Skeletal muscle tissue (tissue), 4 donors: ENCODE results near the gene UGT1A7. TPM values are rescaled to one million over a fixed set of nuclear protein-coding genes. Genes with fewer than 3 reads are reported as not detected.

Experiments used
- H3K27ac ChIP-seq: one replicate; pipeline ENCODE4 v1.7.0; 2013; ENCODE audit warnings: mild to moderate bottlenecking, low read depth, low read length, inconsistent platforms
- H3K27me3 ChIP-seq, 3 donors: one replicate each; pipeline ENCODE4 v1.7.0; 2013; ENCODE audit warnings: low read length in 3 of 3; ENCODE audit not compliant: control insufficient read depth in 3 of 3, insufficient read depth in 3 of 3
- H3K36me3 ChIP-seq, 3 donors: one replicate each; pipeline ENCODE4 v1.7.0; 2013; ENCODE audit warnings: low read length in 3 of 3; ENCODE audit not compliant: control insufficient read depth in 3 of 3, insufficient read depth in 3 of 3
- H3K4me1 ChIP-seq, 3 donors: one replicate each; pipeline ENCODE4 v1.7.0; 2013; ENCODE audit warnings: low read length in 3 of 3, mild to moderate bottlenecking in 3 of 3; ENCODE audit not compliant: control insufficient read depth in 3 of 3, insufficient read depth in 3 of 3
- H3K4me3 ChIP-seq, 3 donors: one replicate each; pipeline ENCODE4 v1.7.0; 2013; ENCODE audit warnings: low read length in 3 of 3
- H3K9ac ChIP-seq, 3 donors: one replicate each; pipeline ENCODE4 v1.7.0; 2013; ENCODE audit warnings: low read length in 3 of 3, mild to moderate bottlenecking in 3 of 3, moderate library complexity in 2 of 3, low read depth in 1 of 3
- H3K9me3 ChIP-seq, 3 donors: one replicate each; pipeline ENCODE4 v1.7.0; 2013; ENCODE audit warnings: low read length in 3 of 3; ENCODE audit not compliant: control insufficient read depth in 3 of 3
- total RNA-seq: library from RNA; depleted of rRNA; stranded (reverse); fragments of >200 nt; gene quantifications from one replicate; pipeline ENCODE4 v1.2.3, GENCODE V29; 2014
- donor health status: Osteomylitis.

UGT1A7 gene
- total RNA-seq, 1 donor from 2014 or later = not detected

- no peaks in the 10 kb centered on the region for H3K36me3 ChIP-seq
- no peaks in the 10 kb centered on the region for H3K4me1 ChIP-seq
- H3K27ac ChIP-seq = no peak overlapping the region
- H3K27me3 ChIP-seq = peaks cover 0 to 9% (median 9%) of the 10 kb centered on the region in 3 donors
- H3K4me3 ChIP-seq = no peak overlapping the region
- no peaks in the 10 kb centered on the region for H3K9me3 ChIP-seq
- no peak overlapping the region for H3K9ac ChIP-seq
Observed at GRCh38 chr2:233801357-233802131, 119.8 kb downstream of the UGT1A7 start.

- Histone ChIP-seq H3K4me3 (no peak overlapping the region), H3K9me3 (no peaks in the 10 kb centered on the region), H3K36me3 (no peaks in the 10 kb centered on the region), H3K9ac (no peak overlapping the region), H3K4me1 (no peaks in the 10 kb centered on the region), H3K27ac (no peak overlapping the region), H3K27me3 (peaks cover 0 to 10% (median 9%) of the 10 kb centered on the region in 3 donors)
Observed at GRCh38 chr2:233802132-233802815, 120.6 kb downstream of the UGT1A7 start.

- no peak overlapping the region for H3K27ac ChIP-seq
- no peaks in the 10 kb centered on the region for H3K4me1 ChIP-seq
- no peak overlapping the region for H3K9ac ChIP-seq
- H3K4me3 ChIP-seq = no peak overlapping the region
- H3K36me3 ChIP-seq = no peaks in the 10 kb centered on the region
- H3K9me3 ChIP-seq = no peaks in the 10 kb centered on the region
- H3K27me3 ChIP-seq = peaks cover 0 to 22% (median 12%) of the 10 kb centered on the region in 3 donors
Observed at GRCh38 chr2:233803292-233803911, 121.7 kb downstream of the UGT1A7 start.

- H3K4me1 ChIP-seq = no peaks in the 10 kb centered on the region
- no peak overlapping the region for H3K4me3 ChIP-seq
- H3K27ac ChIP-seq = no peak overlapping the region
- peaks cover 0 to 27% (median 13%) of the 10 kb centered on the region in 3 donors for H3K27me3 ChIP-seq
- H3K9me3 ChIP-seq = no peaks in the 10 kb centered on the region
- no peak overlapping the region for H3K9ac ChIP-seq
- H3K36me3 ChIP-seq = no peaks in the 10 kb centered on the region
Observed at GRCh38 chr2:233803994-233804393, 122.3 kb downstream of the UGT1A7 start.

- Histone ChIP-seq H3K4me1 (no peaks in the 10 kb centered on the region), H3K27me3 (peaks cover 0 to 27% (median 12%) of the 10 kb centered on the region in 3 donors), H3K9me3 (no peaks in the 10 kb centered on the region), H3K36me3 (no peaks in the 10 kb centered on the region), H3K9ac (no peak overlapping the region), H3K4me3 (no peak overlapping the region), H3K27ac (no peak overlapping the region)
Observed at GRCh38 chr2:233807215-233807865, 125.6 kb downstream of the UGT1A7 start.

GRCh38 chr2:233807966-233808935 lies 126.5 kb downstream of the UGT1A7 start:
- Histone ChIP-seq H3K4me1 (no peaks in the 10 kb centered on the region), H3K9ac (no peak overlapping the region), H3K9me3 (no peaks in the 10 kb centered on the region), H3K27me3 (peaks cover 0 to 27% (median 8%) of the 10 kb centered on the region in 3 donors), H3K27ac (no peak overlapping the region), H3K36me3 (no peaks in the 10 kb centered on the region), H3K4me3 (no peak overlapping the region)

- Histone ChIP-seq H3K9ac (no peak overlapping the region), H3K4me3 (no peak overlapping the region), H3K36me3 (no peaks in the 10 kb centered on the region), H3K4me1 (no peaks in the 10 kb centered on the region), H3K27ac (no peak overlapping the region), H3K9me3 (no peaks in the 10 kb centered on the region), H3K27me3 (peaks cover 0 to 23% (median 8%) of the 10 kb centered on the region in 3 donors)
Observed at GRCh38 chr2:233810385-233810784, 128.7 kb downstream of the UGT1A7 start.

GRCh38 chr2:233811087-233811486 lies 129.4 kb downstream of the UGT1A7 start:
- Histone ChIP-seq H3K9me3 (no peaks in the 10 kb centered on the region), H3K4me3 (no peak overlapping the region), H3K36me3 (no peaks in the 10 kb centered on the region), H3K27ac (no peak overlapping the region), H3K27me3 (peaks cover 0 to 23% (median 8%) of the 10 kb centered on the region in 3 donors), H3K4me1 (no peaks in the 10 kb centered on the region), H3K9ac (no peak overlapping the region)

GRCh38 chr2:233811732-233812131 lies 130.0 kb downstream of the UGT1A7 start:
- no peaks in the 10 kb centered on the region for H3K9me3 ChIP-seq
- no peak overlapping the region for H3K9ac ChIP-seq
- no peaks in the 10 kb centered on the region for H3K4me1 ChIP-seq
- H3K27ac ChIP-seq = no peak overlapping the region
- no peak overlapping the region for H3K4me3 ChIP-seq
- no peaks in the 10 kb centered on the region for H3K36me3 ChIP-seq
- H3K27me3 ChIP-seq = peaks cover 0 to 23% (median 8%) of the 10 kb centered on the region in 3 donors
